HG02623 (cell line): ENCODE results near the gene TMEM178B.
"Not testable (repeated sequence)": the region's sequence is repeated elsewhere in the genome, so short reads cannot be mapped to it uniquely, and the experiment has no call there.

ENCODE experiments used
- ATAC-seq: cut with Tn5 transposase; IDR thresholded peaks from one replicate; pipeline ENCODE4 v1.9.1; 2021; ENCODE audit warnings: moderate library complexity; ENCODE audit not compliant: unreplicated experiment

The TMEM178B gene

GRCh38 chr7:141073641-141074161, at the start of gene TMEM178B:
Gene TMEM178B (plus strand): TSS chr7:141074064.
- ATAC-seq: no peak

- ATAC-seq: no peak
Measured at GRCh38 chr7:141024668-141025067, 49.2 kb upstream of the TMEM178B start.

DNA sequence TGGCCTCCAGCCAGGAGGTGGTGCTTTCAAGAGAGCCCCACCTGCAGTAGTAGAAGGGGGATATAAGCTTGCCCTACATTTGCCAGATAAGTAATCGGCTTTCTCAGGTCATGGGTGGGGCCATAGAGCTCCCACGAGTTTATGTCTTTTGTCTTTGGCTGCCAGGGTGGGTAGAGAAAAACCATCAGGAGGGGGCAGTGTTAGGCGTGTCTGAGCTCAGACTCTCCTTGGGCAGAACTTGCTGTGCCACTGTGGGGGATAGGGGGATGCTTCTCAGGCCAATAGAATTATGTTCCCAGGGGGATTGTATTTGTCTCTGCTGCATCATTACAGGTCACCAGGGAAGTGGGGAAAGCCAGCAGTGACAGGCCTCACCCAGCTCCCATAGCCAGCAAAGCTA, 46.8 kb upstream of the TMEM178B start:
- ATAC-seq: no peak

DNA sequence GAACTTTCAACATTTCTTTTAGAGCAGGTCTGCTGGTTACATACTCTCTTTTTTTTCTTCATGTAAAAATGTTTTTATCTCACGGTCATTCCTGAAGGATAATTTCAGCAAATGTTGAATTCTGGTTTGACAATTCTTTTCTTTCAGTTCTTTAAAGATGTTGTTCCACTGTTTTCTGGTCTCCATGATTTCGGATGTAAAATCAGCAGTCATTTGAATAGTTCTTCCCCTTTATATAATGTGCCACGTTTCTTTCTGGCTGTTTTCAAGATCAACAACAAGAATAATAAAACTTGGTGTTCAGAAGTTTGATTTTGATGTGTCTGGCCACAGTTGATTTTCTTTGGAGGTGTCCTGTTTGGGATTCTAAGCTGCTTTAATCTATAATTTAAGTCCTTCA, 45.1 kb upstream of the TMEM178B start:
- no peak for ATAC-seq

GRCh38 chr7:141032539-141033323, 41.1 kb upstream of the TMEM178B start:
- not testable (repeated sequence) for ATAC-seq

- not testable (repeated sequence) for ATAC-seq
Measured at GRCh38 chr7:141038100-141038499, 35.8 kb upstream of the TMEM178B start.

- ATAC-seq: no peak
Measured at GRCh38 chr7:141039376-141039775, 34.5 kb upstream of the TMEM178B start.

- ATAC-seq: no peak
Measured at GRCh38 chr7:141042222-141043193, 31.4 kb upstream of the TMEM178B start.

DNA sequence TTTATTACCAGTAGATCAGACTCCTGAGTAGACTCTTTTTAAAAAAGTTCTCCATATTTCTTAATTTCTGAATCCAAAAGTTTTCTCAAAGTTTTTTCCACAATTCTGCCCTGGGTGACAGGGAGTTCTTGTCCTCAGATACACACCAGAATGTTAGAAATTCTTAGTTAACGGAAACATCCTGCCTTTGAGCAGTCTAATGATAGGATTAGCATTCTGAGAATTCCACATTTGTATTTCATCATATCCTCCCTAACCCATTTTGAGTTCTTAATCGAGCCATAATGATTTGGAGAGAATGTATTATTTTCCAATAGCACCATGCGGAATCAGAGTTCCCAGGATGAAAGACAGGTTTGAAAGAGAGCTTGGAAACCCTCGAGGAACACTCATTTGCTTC, 30.2 kb upstream of the TMEM178B start:
- no peak for ATAC-seq

DNA sequence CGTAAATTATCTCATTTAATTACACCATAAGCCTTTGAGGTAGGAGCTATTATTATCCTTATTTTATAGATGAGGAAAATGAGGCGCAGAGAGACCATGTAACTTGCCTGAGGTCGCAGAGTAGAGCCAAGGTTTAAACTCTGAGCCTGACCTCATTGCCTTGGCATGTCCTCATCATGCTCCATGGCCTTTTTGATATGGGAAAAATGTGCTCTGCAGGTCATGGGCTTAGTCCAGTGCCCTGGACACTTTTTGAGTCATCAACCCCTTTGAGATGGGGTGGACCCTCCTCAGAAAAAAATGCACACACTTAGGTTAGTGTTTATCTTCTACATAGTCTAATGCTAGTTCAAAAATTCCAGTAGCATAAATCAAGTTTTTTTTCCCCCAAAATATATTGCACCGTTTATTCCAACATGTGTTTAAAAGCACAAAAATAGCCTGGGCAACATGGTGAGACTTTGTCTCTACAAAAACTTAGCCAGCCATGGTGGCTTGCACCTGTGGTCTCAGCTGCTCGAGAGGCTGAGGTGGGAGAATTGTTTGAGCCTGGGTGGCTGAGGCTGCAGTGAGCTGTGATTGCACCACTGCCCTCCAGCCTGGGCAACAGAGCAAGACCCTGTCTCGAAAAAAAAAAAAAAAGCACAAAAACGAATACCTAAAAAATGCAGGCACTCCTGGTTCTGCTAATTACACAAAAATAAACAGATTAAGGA, 28.6 kb upstream of the TMEM178B start:
- ATAC-seq: no peak

DNA sequence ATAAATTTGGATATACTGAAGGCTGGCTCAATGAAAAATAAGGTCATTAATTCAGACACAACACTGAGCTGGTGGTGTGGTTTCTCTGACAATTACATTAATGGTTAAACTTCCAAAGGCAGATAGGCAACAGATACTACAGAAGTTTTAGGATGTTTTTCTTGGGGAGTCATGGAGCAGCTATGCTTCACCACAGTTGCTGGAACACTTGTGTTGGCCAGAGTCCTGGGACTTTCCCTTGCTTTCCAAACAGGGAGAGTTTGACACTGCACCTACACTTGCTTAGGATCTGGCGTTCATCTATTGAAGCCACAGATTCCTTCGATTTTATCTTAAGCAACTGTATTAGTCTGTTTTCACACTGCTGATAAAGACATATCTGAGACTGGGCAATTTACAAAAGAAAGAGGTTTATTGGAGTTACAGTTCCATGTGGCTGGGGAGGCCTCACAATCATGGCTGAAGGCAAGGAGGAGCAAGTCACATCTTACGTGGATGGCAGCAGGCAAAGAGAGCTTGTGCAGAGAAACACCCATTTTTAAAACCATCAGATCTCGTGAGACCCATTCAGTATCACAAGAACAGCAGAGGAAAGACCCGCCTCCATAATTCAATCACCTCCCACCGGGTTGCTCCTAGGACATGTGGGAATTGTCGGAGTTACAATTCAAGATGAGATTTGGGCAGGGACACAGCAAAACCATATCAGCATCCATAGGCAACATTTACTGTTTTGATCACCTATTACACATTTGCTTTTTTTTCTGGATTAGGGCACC, 27.8 kb upstream of the TMEM178B start:
- no peak for ATAC-seq

DNA sequence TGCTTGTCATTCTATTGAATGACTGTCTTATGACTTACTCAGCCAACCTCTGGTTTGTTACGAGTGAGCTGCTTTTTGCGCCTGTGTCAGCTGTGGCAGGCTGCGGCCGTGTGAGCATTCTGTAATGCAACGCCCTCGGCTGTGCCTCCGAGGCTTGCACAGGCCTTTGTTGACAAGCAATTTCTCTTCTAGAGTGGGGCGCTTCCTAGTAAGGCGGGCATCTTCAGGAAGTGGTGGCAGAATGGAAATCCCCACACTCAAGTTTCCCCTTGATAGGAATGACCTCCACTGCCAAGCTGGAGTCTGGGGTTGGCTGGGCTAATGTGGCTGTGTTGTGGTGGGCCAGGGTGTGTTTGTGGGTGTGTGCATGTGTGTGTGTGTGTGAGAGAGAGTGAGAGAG, 20.2 kb upstream of the TMEM178B start:
- no peak for ATAC-seq

GRCh38 chr7:141055146-141055545, 18.7 kb upstream of the TMEM178B start:
- no peak for ATAC-seq

DNA sequence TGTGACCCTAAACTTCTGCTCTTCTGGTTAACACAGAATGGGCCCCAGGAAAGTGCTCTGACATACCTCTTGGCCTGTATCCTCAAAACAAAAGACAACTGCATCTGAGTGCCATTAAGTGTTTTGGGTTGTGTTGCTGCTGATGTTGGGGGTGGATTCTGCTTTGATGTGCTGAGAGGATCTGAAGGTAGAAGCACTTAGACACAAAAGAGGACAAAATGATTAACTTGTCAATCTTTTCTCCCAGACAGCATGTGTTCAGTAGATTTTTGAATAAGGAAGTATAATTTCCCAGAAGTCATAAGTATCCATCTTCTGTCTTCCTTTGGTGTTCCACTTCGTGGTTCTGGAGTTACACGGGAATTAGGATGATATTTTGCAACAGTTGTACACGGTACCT, 16.1 kb upstream of the TMEM178B start:
- ATAC-seq: no peak

- not testable (repeated sequence) for ATAC-seq
Measured at GRCh38 chr7:141067856-141068255, 6.0 kb upstream of the TMEM178B start.

DNA sequence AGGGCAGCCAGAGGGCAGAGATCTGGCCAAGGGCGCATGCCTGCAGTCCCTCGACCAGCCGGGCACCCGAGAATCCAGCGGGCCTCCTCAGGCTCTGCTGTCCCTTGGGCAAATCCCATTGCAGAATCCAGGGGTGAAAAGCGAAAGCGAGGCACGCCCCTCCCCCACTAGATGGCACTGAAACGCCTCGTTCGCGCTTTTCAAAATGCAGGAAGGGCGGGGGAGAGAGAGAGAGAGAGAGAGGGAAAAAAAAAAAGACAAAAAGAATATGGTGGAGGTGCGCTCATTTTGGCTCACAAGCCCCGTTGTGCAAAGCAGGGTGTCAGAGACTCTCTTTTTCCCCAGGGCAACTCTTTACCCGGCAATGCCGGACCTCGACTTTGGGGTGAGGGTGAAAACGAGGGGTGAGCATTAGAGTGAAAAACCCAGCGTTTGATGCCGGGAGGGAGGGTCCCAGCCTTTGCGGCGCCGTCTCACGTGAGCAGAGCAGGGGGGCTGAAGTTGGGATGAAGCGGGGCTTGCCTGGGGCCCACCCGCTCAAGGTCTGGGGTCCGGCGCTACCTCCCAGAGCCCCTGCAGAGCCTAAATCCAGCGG, 2.5 kb upstream of the TMEM178B start:
- no peak for ATAC-seq

DNA sequence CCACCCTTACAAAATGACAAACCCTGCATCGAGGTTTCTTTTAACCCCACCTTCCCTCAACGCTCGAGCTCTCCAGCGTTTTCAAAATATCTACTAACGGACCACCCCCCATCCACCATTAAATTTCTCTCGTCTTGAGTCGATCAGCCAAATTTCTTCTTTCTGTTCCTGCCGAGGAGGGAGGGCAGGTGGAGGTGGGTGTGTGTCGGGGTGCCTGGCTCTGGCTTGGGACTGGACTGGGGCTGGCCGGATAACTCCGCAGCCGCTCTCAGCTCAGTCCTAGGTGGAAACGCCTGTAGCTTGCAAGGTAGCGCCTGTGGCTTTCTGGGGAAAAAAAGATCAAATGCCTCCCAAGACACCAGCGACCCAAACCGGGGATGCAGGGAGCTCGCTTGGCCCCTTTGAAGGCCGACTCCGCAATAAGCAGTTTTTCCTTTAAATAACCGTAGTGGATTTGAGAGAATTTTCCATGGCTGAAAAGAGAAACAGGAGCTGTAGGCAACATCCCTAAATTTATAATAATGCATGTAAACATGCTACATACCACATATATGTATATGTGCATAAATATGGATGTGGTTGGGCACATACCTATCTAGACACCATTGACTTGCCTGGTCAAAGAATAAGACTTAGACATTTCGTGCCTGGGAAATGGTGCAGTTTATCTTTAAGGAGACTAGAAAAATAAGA, 1.9 kb upstream of the TMEM178B start:
- no peak for ATAC-seq

- ATAC-seq: no peak
Measured at GRCh38 chr7:141072548-141073172, 1.2 kb upstream of the TMEM178B start.

DNA sequence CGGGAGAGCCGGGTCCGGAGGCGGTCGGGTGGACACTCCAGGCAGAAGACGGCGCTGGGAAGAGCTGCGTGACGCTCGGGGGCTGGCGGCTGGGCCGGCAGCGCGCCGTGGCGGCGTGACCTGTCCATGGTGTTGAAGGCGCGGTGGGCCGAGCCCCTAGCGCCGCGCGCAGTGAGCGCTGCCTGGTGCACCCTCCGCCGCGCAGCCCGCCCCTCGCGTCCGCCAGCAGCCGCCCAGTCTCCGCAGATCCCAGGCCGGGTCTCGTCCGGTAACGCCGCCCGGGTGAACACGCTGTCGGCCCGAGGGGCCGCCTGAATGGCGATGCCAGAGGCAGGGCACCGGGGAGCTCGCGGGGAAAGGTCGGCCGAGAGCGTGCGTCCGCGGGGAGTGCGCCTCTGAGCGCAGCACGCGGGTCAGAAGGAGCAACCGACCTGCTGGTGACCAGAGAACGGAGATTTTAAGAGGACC, 657 bp upstream of the TMEM178B start:
- ATAC-seq: no peak
